Measurements from ENCODE around the gene GRPEL1. TPM values are rescaled to one million over a fixed set of nuclear protein-coding genes. Genes with fewer than 3 reads are reported as not detected.
A peak's percentile ranks its signal among the peaks of the same experiment; 100 is the strongest.

GRPEL1 gene
- total and polyA plus RNA-seq, 2 of the 13 experiments (the other 11 are each of a cell fraction or from before 2014, with no cell fraction given) = 32.3 to 141 TPM

DNA sequence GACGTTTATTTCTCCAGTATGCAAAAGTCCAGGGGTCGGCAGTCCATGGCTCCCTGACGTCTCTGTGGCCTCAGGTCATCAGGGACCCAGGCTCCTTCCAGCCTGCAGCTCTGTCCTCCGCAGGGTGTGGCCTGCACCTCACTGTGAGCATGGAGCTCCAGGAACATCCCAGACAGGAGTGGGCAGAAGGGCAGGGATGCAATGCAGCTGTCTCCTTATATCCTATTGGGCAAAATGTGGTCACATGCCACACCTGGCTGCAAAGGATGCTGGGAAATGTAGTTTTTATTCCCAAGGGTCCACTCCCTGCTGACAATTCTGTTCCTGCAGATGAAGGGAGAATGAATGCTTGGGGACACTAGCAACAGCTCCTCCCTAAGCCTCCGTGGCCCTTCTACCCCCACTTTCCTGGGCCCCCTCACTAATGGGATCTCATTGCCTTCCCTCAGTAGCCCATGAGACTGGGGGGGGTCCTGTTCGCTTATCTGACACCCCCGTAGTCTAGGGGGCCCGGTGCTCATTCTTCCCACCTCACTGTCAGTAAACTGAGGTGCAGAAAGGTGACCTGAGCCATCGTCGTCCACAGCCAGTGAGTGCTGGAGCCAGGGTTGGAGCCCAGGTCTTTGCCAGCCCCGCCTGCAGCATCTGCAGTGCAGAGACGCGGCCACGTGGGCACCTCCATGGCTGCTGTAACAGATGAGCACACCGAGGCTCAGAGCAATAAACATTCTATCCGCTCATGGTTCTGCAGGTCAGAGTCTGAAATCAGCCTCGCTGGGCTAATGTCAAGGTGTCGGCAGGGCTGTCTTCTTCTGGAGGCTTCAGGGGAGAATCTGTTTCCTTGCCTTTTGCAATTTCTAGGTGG is 5.9 kb upstream of the GRPEL1 start (continued):
- TF ChIP-seq, protein P1, sequence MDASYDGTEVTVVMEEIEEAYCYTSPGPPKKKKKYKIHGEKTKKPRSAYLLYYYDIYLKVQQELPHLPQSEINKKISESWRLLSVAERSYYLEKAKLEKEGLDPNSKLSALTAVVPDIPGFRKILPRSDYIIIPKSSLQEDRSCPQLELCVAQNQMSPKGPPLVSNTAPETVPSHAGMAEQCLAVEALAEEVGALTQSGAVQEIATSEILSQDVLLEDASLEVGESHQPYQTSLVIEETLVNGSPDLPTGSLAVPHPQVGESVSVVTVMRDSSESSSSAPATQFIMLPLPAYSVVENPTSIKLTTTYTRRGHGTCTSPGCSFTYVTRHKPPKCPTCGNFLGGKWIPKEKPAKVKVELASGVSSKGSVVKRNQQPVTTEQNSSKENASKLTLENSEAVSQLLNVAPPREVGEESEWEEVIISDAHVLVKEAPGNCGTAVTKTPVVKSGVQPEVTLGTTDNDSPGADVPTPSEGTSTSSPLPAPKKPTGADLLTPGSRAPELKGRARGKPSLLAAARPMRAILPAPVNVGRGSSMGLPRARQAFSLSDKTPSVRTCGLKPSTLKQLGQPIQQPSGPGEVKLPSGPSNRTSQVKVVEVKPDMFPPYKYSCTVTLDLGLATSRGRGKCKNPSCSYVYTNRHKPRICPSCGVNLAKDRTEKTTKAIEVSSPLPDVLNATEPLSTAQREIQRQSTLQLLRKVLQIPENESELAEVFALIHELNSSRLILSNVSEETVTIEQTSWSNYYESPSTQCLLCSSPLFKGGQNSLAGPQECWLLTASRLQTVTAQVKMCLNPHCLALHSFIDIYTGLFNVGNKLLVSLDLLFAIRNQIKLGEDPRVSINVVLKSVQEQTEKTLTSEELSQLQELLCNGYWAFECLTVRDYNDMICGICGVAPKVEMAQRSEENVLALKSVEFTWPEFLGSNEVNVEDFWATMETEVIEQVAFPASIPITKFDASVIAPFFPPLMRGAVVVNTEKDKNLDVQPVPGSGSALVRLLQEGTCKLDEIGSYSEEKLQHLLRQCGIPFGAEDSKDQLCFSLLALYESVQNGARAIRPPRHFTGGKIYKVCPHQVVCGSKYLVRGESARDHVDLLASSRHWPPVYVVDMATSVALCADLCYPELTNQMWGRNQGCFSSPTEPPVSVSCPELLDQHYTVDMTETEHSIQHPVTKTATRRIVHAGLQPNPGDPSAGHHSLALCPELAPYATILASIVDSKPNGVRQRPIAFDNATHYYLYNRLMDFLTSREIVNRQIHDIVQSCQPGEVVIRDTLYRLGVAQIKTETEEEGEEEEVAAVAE (CRISPR knock-in tag; IDR thresholded peaks at IDR 0.05; ENCODE audit: borderline replicate concordance) = peak; percentile 79; the same call in 1 of the 2 replicates
- TF ChIP-seq, protein P2, sequence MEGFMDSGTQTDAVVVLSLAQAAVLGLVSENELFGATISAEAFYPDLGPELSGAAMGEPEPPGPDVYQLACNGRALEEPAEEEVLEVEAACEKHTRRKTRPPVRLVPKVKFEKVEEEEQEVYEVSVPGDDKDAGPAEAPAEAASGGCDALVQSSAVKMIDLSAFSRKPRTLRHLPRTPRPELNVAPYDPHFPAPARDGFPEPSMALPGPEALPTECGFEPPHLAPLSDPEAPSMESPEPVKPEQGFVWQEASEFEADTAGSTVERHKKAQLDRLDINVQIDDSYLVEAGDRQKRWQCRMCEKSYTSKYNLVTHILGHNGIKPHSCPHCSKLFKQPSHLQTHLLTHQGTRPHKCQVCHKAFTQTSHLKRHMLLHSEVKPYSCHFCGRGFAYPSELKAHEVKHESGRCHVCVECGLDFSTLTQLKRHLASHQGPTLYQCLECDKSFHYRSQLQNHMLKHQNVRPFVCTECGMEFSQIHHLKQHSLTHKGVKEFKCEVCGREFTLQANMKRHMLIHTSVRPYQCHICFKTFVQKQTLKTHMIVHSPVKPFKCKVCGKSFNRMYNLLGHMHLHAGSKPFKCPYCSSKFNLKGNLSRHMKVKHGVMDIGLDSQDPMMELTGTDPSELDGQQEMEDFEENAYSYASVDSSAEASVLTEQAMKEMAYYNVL (CRISPR knock-in tag; IDR thresholded peaks at IDR 0.05; ENCODE audit: borderline replicate concordance) = no peak
- no peak for TF ChIP-seq GMEB1 (CRISPR knock-in tag; IDR thresholded peaks at IDR 0.05; ENCODE audit: borderline replicate concordance)
- TF ChIP-seq ZNF343 (CRISPR knock-in tag; IDR thresholded peaks at IDR 0.05) = no peak
- peak; percentile 77; the same call in 1 of the 2 replicates for TF ChIP-seq IRF2 (CRISPR knock-in tag; IDR thresholded peaks at IDR 0.05)
- TF ChIP-seq FOXA3 (CRISPR knock-in tag; IDR thresholded peaks at IDR 0.05) = 0 out of 2 replicates have a peak, but pooled peaks have one; percentile 22
- TF ChIP-seq SMYD3 (CRISPR knock-in tag; IDR thresholded peaks at IDR 0.05) = no peak
- TF ChIP-seq WIZ (CRISPR knock-in tag; IDR thresholded peaks at IDR 0.05) = no peak
- no peak for TF ChIP-seq SP5 (CRISPR knock-in tag; IDR thresholded peaks at IDR 0.05; ENCODE audit: borderline replicate concordance, low read depth)
- TF ChIP-seq SALL1 (CRISPR knock-in tag; IDR thresholded peaks at IDR 0.05) = 0 out of 2 replicates have a peak, but pooled peaks have one; percentile 26
- peak; percentile 21; the same call in 1 of the 2 replicates for TF ChIP-seq SAP130 (CRISPR knock-in tag; IDR thresholded peaks at IDR 0.05; ENCODE audit: low read depth)
- no peak for TF ChIP-seq MAFG (CRISPR knock-in tag; IDR thresholded peaks at IDR 0.05)

Measured in HepG2 (cell line).